ENCODE measurements around the gene JPH2.

GRCh38 chr20:44092551-44093248 lies 94.3 kb downstream of the JPH2 start:
- TF ChIP-seq CTCF (IDR thresholded peaks at IDR 0.05; ENCODE audit: low read depth, low read length) (peak; percentile 64), POLR2A (IDR thresholded peaks at IDR 0.05; ENCODE audit: extremely low read depth, insufficient read length) (no peak)
